Measurements from ENCODE around the gene SERPINH1. TPM values are rescaled to one million over a fixed set of nuclear protein-coding genes. Genes with fewer than 3 reads are reported as not detected.
A peak's percentile ranks its signal among the peaks of the same experiment; 100 is the strongest.

The SERPINH1 gene
- total RNA-seq, 1 donor from 2014 or later, result 229 TPM

- Mint-ChIP-seq H3K4me3 (no peak overlapping the region), H3K27ac (no peak overlapping the region), H3K4me1 (ENCODE audit: unreplicated experiment) (peaks cover 31% of the 10 kb centered on the region), H3K9me3 (no peaks in the 10 kb centered on the region), H3K36me3 (no peaks in the 10 kb centered on the region), H3K27me3 (peaks cover 4% of the 10 kb centered on the region)
- no peak for DNase-seq (ENCODE audit: extremely low spot score, unreplicated experiment)
- no peak for TF ChIP-seq CTCF (conservative IDR thresholded peaks at IDR 0.05)
These were observed 31.3 kb downstream of the SERPINH1 start for GRCh38 chr11:75593286-75593915.

- TF ChIP-seq CTCF (conservative IDR thresholded peaks at IDR 0.05), result no peak
- Mint-ChIP-seq H3K27ac (no peak overlapping the region), H3K4me3 (no peak overlapping the region), H3K9me3 (no peaks in the 10 kb centered on the region), H3K27me3 (peaks cover 4% of the 10 kb centered on the region), H3K4me1 (ENCODE audit: unreplicated experiment) (peaks cover 31% of the 10 kb centered on the region), H3K36me3 (no peaks in the 10 kb centered on the region)
- DNase-seq (ENCODE audit: extremely low spot score, unreplicated experiment), result no peak
These were observed 32.2 kb downstream of the SERPINH1 start for GRCh38 chr11:75594211-75594610.

- H3K9me3 Mint-ChIP-seq, result no peaks in the 10 kb centered on the region
- H3K36me3 Mint-ChIP-seq, result no peaks in the 10 kb centered on the region
- peaks cover 31% of the 10 kb centered on the region for H3K4me1 Mint-ChIP-seq (ENCODE audit: unreplicated experiment)
- no peak overlapping the region for H3K4me3 Mint-ChIP-seq
- DNase-seq (ENCODE audit: extremely low spot score, unreplicated experiment), result no peak
- TF ChIP-seq CTCF (conservative IDR thresholded peaks at IDR 0.05), result no peak
- no peak overlapping the region for H3K27ac Mint-ChIP-seq
- peaks cover 5% of the 10 kb centered on the region for H3K27me3 Mint-ChIP-seq
These were observed 33.4 kb downstream of the SERPINH1 start for GRCh38 chr11:75595429-75595828.

GRCh38 chr11:75596914-75597313 lies 34.9 kb downstream of the SERPINH1 start:
- Mint-ChIP-seq H3K4me1 (ENCODE audit: unreplicated experiment) (peaks cover 29% of the 10 kb centered on the region), H3K36me3 (no peaks in the 10 kb centered on the region), H3K9me3 (no peaks in the 10 kb centered on the region), H3K4me3 (no peak overlapping the region), H3K27me3 (peaks cover 14% of the 10 kb centered on the region), H3K27ac (no peak overlapping the region)
- DNase-seq (ENCODE audit: extremely low spot score, unreplicated experiment), result no peak
- no peak for TF ChIP-seq CTCF (conservative IDR thresholded peaks at IDR 0.05)

- H3K9me3 Mint-ChIP-seq, result no peaks in the 10 kb centered on the region
- peaks cover 18% of the 10 kb centered on the region for H3K27me3 Mint-ChIP-seq
- H3K4me1 Mint-ChIP-seq (ENCODE audit: unreplicated experiment), result peaks cover 23% of the 10 kb centered on the region
- no peak overlapping the region for H3K27ac Mint-ChIP-seq
- H3K4me3 Mint-ChIP-seq, result no peak overlapping the region
- no peaks in the 10 kb centered on the region for H3K36me3 Mint-ChIP-seq
- TF ChIP-seq CTCF (conservative IDR thresholded peaks at IDR 0.05), result peak; percentile 73
- DNase-seq (ENCODE audit: extremely low spot score, unreplicated experiment), result no peak
These were observed 35.6 kb downstream of the SERPINH1 start for GRCh38 chr11:75597636-75598035.
